IgD-negative memory B cell (primary cell): ENCODE measurements around the gene TRUB2. TPM values are rescaled to one million over a fixed set of nuclear protein-coding genes. Genes with fewer than 3 reads are reported as not detected.

Source experiments
- H3K27ac Mint-ChIP-seq, 3 donors: one replicate each; pipeline ENCODE4 v1.8.0; 2020 to 2022; ENCODE audit warnings: mild to moderate bottlenecking in 3 of 3, mixed read lengths in 3 of 3, moderate library complexity in 1 of 3
- H3K27me3 Mint-ChIP-seq: one replicate; pipeline ENCODE4 v1.8.0; 2021; ENCODE audit warnings: mixed read lengths
- H3K36me3 Mint-ChIP-seq: one replicate; pipeline ENCODE4 v1.8.0; 2020; ENCODE audit warnings: mild to moderate bottlenecking, mixed read lengths
- H3K4me1 Mint-ChIP-seq, 3 donors: one replicate each; pipeline ENCODE4 v1.8.0; 2020 to 2022; ENCODE audit warnings: mixed read lengths in 3 of 3, mild to moderate bottlenecking in 1 of 3
- H3K4me3 Mint-ChIP-seq, 4 donors: one replicate each; pipeline ENCODE4 v1.8.0; 2020 to 2022; ENCODE audit warnings: mild to moderate bottlenecking in 4 of 4, mixed read lengths in 4 of 4, moderate library complexity in 3 of 4
- H3K9me3 Mint-ChIP-seq, 3 donors: one replicate each; pipeline ENCODE4 v1.8.0; 2020 to 2021; ENCODE audit warnings: mixed read lengths in 3 of 3, mild to moderate bottlenecking in 1 of 3
- polyA plus RNA-seq: library from polyadenylated mRNA; unstranded; fragments of 300-500 nt; fragmentation: Illumina TruSeq; gene quantifications from one replicate; pipeline ENCODE4 v1.2.3, GENCODE V29; 2021

Gene TRUB2
- polyA plus RNA-seq, 1 donor from 2014 or later, result 27.6 TPM

GRCh38 chr9:128275198-128276007 is 46.8 kb downstream of the TRUB2 start, which contains the start of gene GOLGA2:
GOLGA2 (minus strand) TSS chr9:128276007; CDS start chr9:128275976, 31 bp downstream.
- Mint-ChIP-seq H3K9me3 (no peaks in the 10 kb centered on the region), H3K27me3 (no peaks in the 10 kb centered on the region), H3K4me3 (peak within 1 kb of the TSS; percentile 89 to 98 (median 96)), H3K27ac (peak within 1 kb of the TSS; percentile 89 to 99 (median 97)), H3K4me1 (peaks cover 12 to 18% (median 17%) of the 10 kb centered on the region in 3 donors), H3K36me3 (peaks cover 7% of the 10 kb centered on the region)

- Mint-ChIP-seq H3K27me3 (no peaks in the 10 kb centered on the region), H3K9me3 (no peaks in the 10 kb centered on the region), H3K4me3 (peak overlapping the region; percentile 89 to 98 (median 96)), H3K27ac (peak overlapping the region in 1 of 3 donors; percentile 89), H3K36me3 (peaks cover 4% of the 10 kb centered on the region), H3K4me1 (peaks cover 12 to 18% (median 17%) of the 10 kb centered on the region in 3 donors)
These were observed 48.0 kb downstream of the TRUB2 start for GRCh38 chr9:128274245-128274644.

DNA sequence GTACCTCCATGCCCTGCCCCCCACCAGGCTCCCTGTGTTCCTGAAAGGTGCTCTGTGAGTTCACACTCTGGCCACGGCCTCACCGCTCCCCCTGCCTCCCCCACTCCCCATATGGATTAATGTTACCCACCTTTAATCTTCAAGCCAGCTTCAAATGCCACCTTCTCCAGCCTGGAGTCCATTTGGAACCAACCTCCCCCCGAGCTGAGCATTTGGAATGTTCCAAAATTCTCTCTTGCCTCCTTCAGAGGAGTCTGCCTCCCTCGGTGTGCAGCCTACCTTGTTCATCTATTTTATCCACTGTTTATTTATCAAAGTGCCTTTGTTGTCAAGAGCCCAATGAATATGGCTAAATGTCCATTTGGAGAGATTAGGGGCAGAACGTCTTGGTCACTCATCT is 50.7 kb downstream of the TRUB2 start:
- no peaks in the 10 kb centered on the region for H3K9me3 Mint-ChIP-seq
- H3K4me1 Mint-ChIP-seq, result peaks cover 9 to 12% (median 12%) of the 10 kb centered on the region in 3 donors
- H3K36me3 Mint-ChIP-seq, result peaks cover 4% of the 10 kb centered on the region
- no peak overlapping the region for H3K4me3 Mint-ChIP-seq
- no peaks in the 10 kb centered on the region for H3K27me3 Mint-ChIP-seq
- H3K27ac Mint-ChIP-seq, result no peak overlapping the region

GRCh38 chr9:128271112-128271511 is 51.1 kb downstream of the TRUB2 start:
- Mint-ChIP-seq H3K4me3 (peak overlapping the region in 1 of 4 donors; percentile 26), H3K27ac (no peak overlapping the region)

GRCh38 chr9:128266868-128267590 is 55.2 kb downstream of the TRUB2 start:
- Mint-ChIP-seq H3K4me3 (no peak overlapping the region), H3K4me1 (no peaks in the 10 kb centered on the region), H3K27ac (peak overlapping the region in 2 of 3 donors; percentile 56 to 84), H3K36me3 (peaks cover 10% of the 10 kb centered on the region), H3K9me3 (no peaks in the 10 kb centered on the region), H3K27me3 (no peaks in the 10 kb centered on the region)

More at GRCh38 chr9:128271112-128271511, 51.1 kb downstream of the TRUB2 start:
- peaks cover 7 to 11% (median 9%) of the 10 kb centered on the region in 3 donors for H3K4me1 Mint-ChIP-seq
- no peaks in the 10 kb centered on the region for H3K9me3 Mint-ChIP-seq
- H3K36me3 Mint-ChIP-seq, result peaks cover 4% of the 10 kb centered on the region
- H3K27me3 Mint-ChIP-seq, result no peaks in the 10 kb centered on the region

- no peaks in the 10 kb centered on the region for H3K27me3 Mint-ChIP-seq
- peaks cover 0 to 2% (median 0%) of the 10 kb centered on the region in 3 donors for H3K4me1 Mint-ChIP-seq
- H3K27ac Mint-ChIP-seq, result no peak overlapping the region
- H3K9me3 Mint-ChIP-seq, result no peaks in the 10 kb centered on the region
- H3K4me3 Mint-ChIP-seq, result no peak overlapping the region
- peaks cover 8% of the 10 kb centered on the region for H3K36me3 Mint-ChIP-seq
These were observed 56.8 kb downstream of the TRUB2 start for GRCh38 chr9:128265348-128265847.

GRCh38 chr9:128262687-128263086 is 59.6 kb downstream of the TRUB2 start:
- no peaks in the 10 kb centered on the region for H3K9me3 Mint-ChIP-seq
- no peak overlapping the region for H3K4me3 Mint-ChIP-seq
- peaks cover 0 to 2% (median 0%) of the 10 kb centered on the region in 3 donors for H3K4me1 Mint-ChIP-seq
- H3K27ac Mint-ChIP-seq, result peak overlapping the region in 1 of 3 donors; percentile 17
- peaks cover 8% of the 10 kb centered on the region for H3K36me3 Mint-ChIP-seq
- H3K27me3 Mint-ChIP-seq, result no peaks in the 10 kb centered on the region

DNA sequence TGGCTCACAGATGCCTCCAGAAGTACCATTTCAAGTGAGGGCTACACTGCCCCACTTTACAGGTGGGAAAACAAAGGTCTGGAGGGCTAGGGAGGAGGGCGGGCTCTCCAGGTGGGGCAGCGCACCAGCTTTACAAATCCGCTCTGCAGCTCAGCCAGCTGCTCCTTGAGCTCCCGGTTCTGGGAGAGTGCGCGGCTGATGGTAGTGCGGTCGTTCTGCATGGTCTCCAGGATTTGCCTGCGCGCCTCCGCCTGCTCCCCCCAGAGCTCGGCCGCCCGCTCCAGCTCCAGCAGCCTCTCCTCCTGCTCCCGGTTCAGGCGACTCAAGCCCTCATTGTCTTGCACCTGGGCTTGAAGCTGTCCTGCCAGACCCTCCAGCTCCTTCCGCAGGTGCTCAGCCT is 61.9 kb downstream of the TRUB2 start:
- Mint-ChIP-seq H3K9me3 (no peaks in the 10 kb centered on the region), H3K27me3 (no peaks in the 10 kb centered on the region), H3K4me1 (peaks cover 0 to 2% (median 0%) of the 10 kb centered on the region in 3 donors), H3K4me3 (no peak overlapping the region), H3K27ac (peak overlapping the region in 1 of 3 donors; percentile 86), H3K36me3 (peaks cover 11% of the 10 kb centered on the region)

- Mint-ChIP-seq H3K4me3 (no peak overlapping the region), H3K9me3 (no peaks in the 10 kb centered on the region), H3K36me3 (peaks cover 11% of the 10 kb centered on the region), H3K27ac (no peak overlapping the region), H3K27me3 (no peaks in the 10 kb centered on the region), H3K4me1 (peaks cover 0 to 3% (median 0%) of the 10 kb centered on the region in 3 donors)
These were observed 63.1 kb downstream of the TRUB2 start for GRCh38 chr9:128259156-128259555.

DNA sequence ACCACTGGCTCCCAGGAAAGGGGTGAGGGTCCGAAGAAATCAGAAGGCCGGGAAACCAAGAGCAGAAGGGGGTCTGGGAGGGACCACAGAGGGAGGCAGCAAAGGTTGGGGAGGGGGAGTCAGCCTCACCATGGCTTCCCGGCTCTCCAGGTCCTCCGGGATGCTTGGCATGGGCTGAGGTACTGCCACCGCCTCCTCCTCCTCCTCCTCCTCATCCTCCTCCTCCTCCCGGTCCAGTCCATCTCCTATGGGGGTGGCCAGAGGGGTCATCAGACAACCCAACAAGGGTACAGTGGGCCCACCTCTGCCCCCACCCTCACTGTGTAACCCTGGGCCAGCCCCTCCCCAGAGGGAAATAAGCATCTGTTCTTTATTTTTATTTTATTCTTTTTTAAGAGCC is 63.9 kb downstream of the TRUB2 start:
- Mint-ChIP-seq H3K4me3 (no peak overlapping the region), H3K9me3 (no peaks in the 10 kb centered on the region), H3K36me3 (peaks cover 11% of the 10 kb centered on the region), H3K27me3 (peaks cover under 1% of the 10 kb centered on the region), H3K27ac (no peak overlapping the region), H3K4me1 (peaks cover 0 to 3% (median 0%) of the 10 kb centered on the region in 3 donors)

DNA sequence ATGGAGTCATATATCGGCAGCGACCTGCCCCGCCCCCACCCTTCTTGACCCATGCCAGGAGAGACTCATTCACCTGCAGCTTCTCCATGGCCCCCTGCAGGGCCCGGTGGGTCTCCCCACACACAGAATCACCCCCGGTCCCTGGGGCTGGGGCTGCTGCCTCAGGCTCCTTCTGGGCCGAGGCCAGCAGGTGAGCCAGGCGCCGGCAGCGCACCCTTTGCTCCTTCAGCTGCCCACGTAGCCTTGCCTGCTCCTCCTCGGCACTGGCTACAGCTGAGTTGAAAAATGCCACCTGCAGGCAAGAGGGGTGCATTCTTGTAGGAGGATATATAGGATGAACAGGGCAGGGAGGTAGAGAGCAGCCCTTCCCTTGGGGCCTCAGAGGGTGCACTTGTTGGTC is 64.3 kb downstream of the TRUB2 start:
- H3K27ac Mint-ChIP-seq, result no peak overlapping the region

GRCh38 chr9:128257086-128257825 is 65.0 kb downstream of the TRUB2 start:
- Mint-ChIP-seq H3K4me3 (no peak overlapping the region), H3K4me1 (peaks cover 0 to 4% (median 4%) of the 10 kb centered on the region in 3 donors), H3K27ac (no peak overlapping the region), H3K27me3 (peaks cover 6% of the 10 kb centered on the region), H3K36me3 (peaks cover 6% of the 10 kb centered on the region), H3K9me3 (no peaks in the 10 kb centered on the region)

More for the DNA sequence above, 64.3 kb downstream of the TRUB2 start:
- H3K27me3 Mint-ChIP-seq, result peaks cover 4% of the 10 kb centered on the region
- peaks cover 9% of the 10 kb centered on the region for H3K36me3 Mint-ChIP-seq
- H3K4me1 Mint-ChIP-seq, result peaks cover 0 to 3% (median 1%) of the 10 kb centered on the region in 3 donors
- H3K9me3 Mint-ChIP-seq, result no peaks in the 10 kb centered on the region
- no peak overlapping the region for H3K4me3 Mint-ChIP-seq
